Adipocyte (in vitro differentiated cells): ENCODE data around the gene OVCA2.

Experiments used
- DNase-seq: peaks from one replicate; pipeline ENCODE4 v3.0.0-alpha.2; 2015; ENCODE audit warnings: low read depth
- H3K27me3 ChIP-seq: replicated peaks from 2 replicates; pipeline ENCODE4 v1.7.0; 2013; ENCODE audit warnings: mild to moderate bottlenecking, low read length, moderate library complexity; ENCODE audit not compliant: control insufficient read depth, insufficient read depth
- H3K36me3 ChIP-seq: 2 replicates; pipeline ENCODE4 v1.7.0; 2013; ENCODE audit warnings: low read length, mild to moderate bottlenecking, moderate library complexity; ENCODE audit not compliant: control insufficient read depth, insufficient read depth, severe bottlenecking
- H3K4me1 ChIP-seq: 2 replicates; pipeline ENCODE4 v1.7.0; 2013; ENCODE audit warnings: mild to moderate bottlenecking, low read length, moderate library complexity; ENCODE audit not compliant: control insufficient read depth, insufficient read depth
- H3K4me3 ChIP-seq: 2 replicates; pipeline ENCODE4 v1.7.0; 2013; ENCODE audit warnings: mild to moderate bottlenecking, low read length, moderate library complexity
- H3K9ac ChIP-seq: 2 replicates; pipeline ENCODE4 v1.7.0; 2013; ENCODE audit warnings: mild to moderate bottlenecking, low read length, moderate library complexity
- H3K9me3 ChIP-seq: 2 replicates; pipeline ENCODE4 v1.7.0; 2013; ENCODE audit warnings: mild to moderate bottlenecking, low read length, moderate library complexity; ENCODE audit not compliant: control insufficient read depth

Gene OVCA2

GRCh38 chr17:2016494-2016893 is 25.3 kb upstream of the OVCA2 start:
- Histone ChIP-seq H3K36me3 (no peaks in the 10 kb centered on the region), H3K4me3 (no peak overlapping the region), H3K9ac (no peak overlapping the region), H3K9me3 (no peaks in the 10 kb centered on the region), H3K27me3 (peaks cover 34% of the 10 kb centered on the region), H3K4me1 (peaks cover 65% of the 10 kb centered on the region)
- no peak for DNase-seq

DNA sequence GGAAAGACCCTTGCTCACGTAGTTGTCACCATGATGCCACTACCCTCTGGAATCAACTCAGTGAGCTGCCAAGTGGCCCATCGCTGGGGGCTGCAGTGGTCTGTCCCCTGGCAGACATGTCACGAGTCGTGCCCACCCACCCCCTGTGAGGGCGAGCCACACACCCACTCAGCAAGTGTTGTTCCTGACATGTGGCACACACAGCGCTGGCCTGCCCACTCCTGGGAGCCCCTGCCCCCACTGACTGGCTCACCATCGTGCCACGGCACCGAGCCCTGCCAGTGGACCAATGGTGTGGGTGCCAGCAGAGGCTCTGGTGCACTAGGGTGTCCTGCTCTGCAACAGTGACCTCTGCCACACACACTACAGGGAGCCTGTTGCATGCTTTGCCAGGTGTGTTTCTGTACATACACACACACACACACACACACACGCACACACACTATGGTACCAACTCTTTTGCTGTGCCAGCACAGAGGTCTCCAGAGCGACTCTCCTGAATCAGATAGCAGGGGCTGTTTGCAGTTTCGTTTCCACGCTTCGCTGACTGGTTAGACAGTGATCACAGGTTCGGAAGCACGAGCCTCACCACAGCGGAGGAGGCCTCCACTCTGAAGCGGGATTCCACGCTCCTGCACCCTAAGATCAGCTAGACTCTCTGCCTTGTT is 24.4 kb upstream of the OVCA2 start:
- Histone ChIP-seq H3K36me3 (no peaks in the 10 kb centered on the region), H3K4me3 (no peak overlapping the region), H3K4me1 (peaks cover 55% of the 10 kb centered on the region), H3K9me3 (no peaks in the 10 kb centered on the region), H3K9ac (no peak overlapping the region), H3K27me3 (peaks cover 34% of the 10 kb centered on the region)
- DNase-seq, result no peak

DNA sequence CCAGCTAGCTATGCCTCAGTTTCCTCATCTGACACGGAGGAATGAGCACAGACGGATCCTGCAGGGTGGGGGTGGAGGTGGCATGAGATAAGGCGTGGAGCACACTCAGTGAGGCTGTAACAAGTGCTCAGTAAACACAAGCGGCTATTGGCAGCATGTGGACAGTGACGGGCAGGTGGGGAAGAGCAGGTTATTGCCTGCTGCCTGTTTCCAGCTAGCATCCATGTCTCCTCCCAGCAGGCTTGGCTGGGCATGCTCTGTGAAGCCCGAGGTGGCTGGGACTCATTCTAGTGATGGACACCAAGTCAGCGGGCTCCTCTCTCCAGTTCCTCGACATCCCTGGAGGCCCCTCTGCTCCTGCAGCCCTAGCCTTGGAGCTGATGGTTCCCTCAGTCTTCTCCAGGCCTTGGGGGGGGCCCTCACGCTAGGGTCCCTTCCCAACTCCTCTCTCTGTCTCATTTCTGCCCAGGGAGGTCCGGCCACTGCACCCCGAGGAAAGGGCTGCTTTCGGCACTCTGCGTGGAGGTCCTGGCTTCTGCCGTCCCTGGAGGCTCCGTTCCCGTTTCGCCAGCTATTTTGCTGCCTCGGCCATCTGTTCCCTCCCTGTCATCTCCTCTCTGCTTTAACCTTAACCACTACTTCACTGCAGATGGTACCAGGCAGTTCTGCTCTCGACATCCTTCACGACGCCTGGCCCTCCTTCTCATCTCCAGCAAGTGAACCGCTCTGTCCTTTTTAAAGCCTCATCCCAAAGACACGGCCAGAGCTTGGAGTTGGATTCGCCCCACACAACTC is 22.9 kb upstream of the OVCA2 start:
- Histone ChIP-seq H3K9me3 (no peaks in the 10 kb centered on the region), H3K27me3 (peaks cover 34% of the 10 kb centered on the region), H3K4me1 (peaks cover 40% of the 10 kb centered on the region), H3K4me3 (no peak overlapping the region), H3K9ac (no peak overlapping the region), H3K36me3 (no peaks in the 10 kb centered on the region)
- DNase-seq, result no peak

DNA sequence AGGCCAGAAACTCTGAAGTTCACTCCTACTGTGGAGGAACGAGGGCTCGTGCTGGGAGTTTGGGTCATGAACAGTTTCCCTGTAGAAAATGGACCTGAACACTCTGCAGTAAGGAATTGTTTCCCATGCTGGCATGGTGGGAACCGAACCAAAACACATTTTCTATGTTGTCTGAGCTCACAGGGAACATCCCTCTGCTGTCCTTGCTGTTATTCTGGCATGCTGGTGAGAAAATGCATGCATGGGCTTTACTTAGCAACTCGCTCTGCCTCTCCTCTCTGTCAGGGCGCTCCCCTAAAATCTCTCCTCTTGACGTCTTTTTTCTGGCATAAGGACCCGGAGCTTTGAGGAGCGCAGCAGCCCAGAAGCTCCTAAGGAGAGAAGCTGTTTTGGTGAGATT is 22.1 kb upstream of the OVCA2 start:
- DNase-seq, result no peak
- Histone ChIP-seq H3K4me3 (no peak overlapping the region), H3K9me3 (no peaks in the 10 kb centered on the region), H3K27me3 (peaks cover 34% of the 10 kb centered on the region), H3K9ac (no peak overlapping the region), H3K4me1 (peaks cover 34% of the 10 kb centered on the region), H3K36me3 (no peaks in the 10 kb centered on the region)

GRCh38 chr17:2020721-2021120 is 21.1 kb upstream of the OVCA2 start:
- no peak for DNase-seq
- no peaks in the 10 kb centered on the region for H3K9me3 ChIP-seq
- H3K4me1 ChIP-seq, result peaks cover 27% of the 10 kb centered on the region
- H3K27me3 ChIP-seq, result peaks cover 31% of the 10 kb centered on the region
- H3K9ac ChIP-seq, result no peak overlapping the region
- no peaks in the 10 kb centered on the region for H3K36me3 ChIP-seq
- no peak overlapping the region for H3K4me3 ChIP-seq

DNA sequence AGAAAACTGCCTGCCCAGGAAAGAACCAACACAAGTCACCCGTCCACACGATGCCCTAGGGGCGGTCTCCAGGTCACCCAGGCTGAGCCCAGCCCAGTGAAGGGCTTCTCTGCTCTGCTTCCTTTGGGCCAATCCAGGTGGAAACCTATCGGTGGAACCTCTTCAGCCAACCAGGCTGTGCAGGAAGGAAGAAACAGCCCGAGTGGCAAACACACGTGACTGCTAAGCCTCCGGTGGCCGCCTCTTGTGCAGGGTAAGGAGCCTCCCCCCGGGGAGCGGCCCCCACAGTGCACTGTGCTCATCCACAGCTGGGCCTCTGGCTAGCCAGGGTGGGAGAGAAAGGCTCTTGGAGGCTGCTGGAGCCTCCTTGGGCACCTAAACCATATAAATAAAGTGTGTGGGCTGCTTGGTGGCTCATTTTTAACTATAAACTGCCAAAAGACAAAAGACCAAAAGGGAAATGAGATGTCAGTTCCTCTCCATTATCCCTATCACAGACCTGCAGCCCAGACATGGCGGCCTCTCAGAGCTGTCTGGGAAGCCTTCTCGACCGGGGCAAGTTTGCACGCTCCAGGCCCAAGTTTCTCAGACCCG is 19.1 kb upstream of the OVCA2 start:
- Histone ChIP-seq H3K36me3 (no peaks in the 10 kb centered on the region), H3K4me1 (peaks cover 21% of the 10 kb centered on the region), H3K27me3 (peaks cover 30% of the 10 kb centered on the region), H3K9me3 (no peaks in the 10 kb centered on the region), H3K9ac (peak overlapping the region; percentile 45), H3K4me3 (peak overlapping the region; percentile 88)
- no peak for DNase-seq

DNA sequence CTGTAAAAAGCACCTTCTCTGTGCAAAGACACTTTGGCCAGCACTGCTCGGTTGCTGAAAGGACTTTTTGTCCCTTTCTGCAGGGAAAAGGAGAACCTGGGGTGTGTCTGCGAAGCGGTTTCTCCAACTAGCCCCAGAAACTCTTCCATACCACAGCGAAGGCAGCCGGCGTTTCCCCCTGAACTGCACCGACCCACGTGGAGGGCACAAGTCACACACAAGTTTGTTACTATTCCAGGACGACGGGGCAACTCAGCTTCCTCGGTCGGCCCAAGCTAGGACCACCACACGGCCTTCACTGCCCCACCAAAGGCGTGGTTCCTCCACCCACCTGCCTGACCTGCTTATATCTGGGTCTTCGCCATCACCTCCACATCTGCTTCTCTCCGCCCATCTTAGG is 18.6 kb upstream of the OVCA2 start:
- no peaks in the 10 kb centered on the region for H3K36me3 ChIP-seq
- no peak for DNase-seq
- peak overlapping the region; percentile 88 for H3K4me3 ChIP-seq
- H3K9me3 ChIP-seq, result no peaks in the 10 kb centered on the region
- H3K9ac ChIP-seq, result peak overlapping the region; percentile 45
- peaks cover 25% of the 10 kb centered on the region for H3K27me3 ChIP-seq
- peaks cover 16% of the 10 kb centered on the region for H3K4me1 ChIP-seq

- H3K9me3 ChIP-seq, result no peaks in the 10 kb centered on the region
- DNase-seq, result peak; percentile 68
- H3K4me3 ChIP-seq, result peak overlapping the region; percentile 88
- peaks cover 9% of the 10 kb centered on the region for H3K4me1 ChIP-seq
- peak overlapping the region; percentile 88 for H3K9ac ChIP-seq
- no peaks in the 10 kb centered on the region for H3K36me3 ChIP-seq
- peaks cover 18% of the 10 kb centered on the region for H3K27me3 ChIP-seq
These were observed 17.9 kb upstream of the OVCA2 start for GRCh38 chr17:2023692-2024571.

DNA sequence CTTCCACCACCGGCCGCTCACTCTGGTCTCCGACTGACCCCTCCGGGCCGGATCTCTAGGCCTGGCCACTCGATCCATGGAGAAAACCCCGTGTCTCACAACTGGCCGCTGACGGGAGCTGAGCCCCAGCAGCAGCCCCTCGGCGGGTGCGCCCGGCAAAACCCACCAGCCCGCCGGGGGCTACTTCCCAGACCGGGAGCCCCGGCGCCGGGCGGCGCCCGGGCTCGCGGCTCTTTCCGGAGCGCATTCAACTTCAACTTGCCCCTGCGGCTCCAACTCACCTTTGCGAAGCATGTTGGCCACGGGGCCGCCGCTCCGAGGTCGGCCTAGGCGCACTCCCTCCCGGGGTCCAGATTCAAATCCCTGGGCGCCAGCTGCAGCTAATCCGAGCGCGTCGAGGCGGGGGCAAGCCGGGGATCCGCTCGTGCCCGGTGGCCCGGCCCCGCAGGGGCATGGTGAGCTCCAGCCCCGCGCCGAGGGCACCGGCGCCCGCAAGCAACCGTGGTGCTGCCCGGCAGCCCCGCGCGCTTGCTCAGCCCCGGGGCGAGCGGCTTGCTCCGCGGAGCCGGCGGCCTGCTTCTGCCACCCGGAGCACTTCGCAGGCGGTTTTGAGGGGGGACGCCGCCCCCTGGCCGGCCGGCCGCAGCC is 17.1 kb upstream of the OVCA2 start:
- H3K4me3 ChIP-seq, result peak overlapping the region; percentile 88
- H3K36me3 ChIP-seq, result no peaks in the 10 kb centered on the region
- peaks cover 10% of the 10 kb centered on the region for H3K27me3 ChIP-seq
- peaks cover 11% of the 10 kb centered on the region for H3K4me1 ChIP-seq
- H3K9ac ChIP-seq, result peak overlapping the region; percentile 88
- no peaks in the 10 kb centered on the region for H3K9me3 ChIP-seq
- DNase-seq, result peak; percentile 36

- Histone ChIP-seq H3K9ac (peak within 1 kb of the TSS; percentile 88), H3K4me3 (peak within 1 kb of the TSS; percentile 88), H3K27me3 (peaks cover 5% of the 10 kb centered on the region), H3K4me1 (peaks cover 12% of the 10 kb centered on the region), H3K36me3 (no peaks in the 10 kb centered on the region), H3K9me3 (no peaks in the 10 kb centered on the region)
- peak; percentile 73 for DNase-seq
These were observed 16.6 kb upstream of the OVCA2 start, which contains the start of gene RTN4RL1 for GRCh38 chr17:2025220-2025621. TSS of gene RTN4RL1 (minus strand) at chr17:2025334. CDS start at chr17:2024865, 469 bp downstream.
